IMR-90 (cell line): ENCODE measurements around the gene SCYL3. TPM values are rescaled to one million over a fixed set of nuclear protein-coding genes. Genes with fewer than 3 reads are reported as not detected.

ENCODE experiments used
- ATAC-seq: fragments of 200-7000 bp; cut with Tn5 transposase; 2 replicates; pipeline ENCODE4 v1.9.1; 2020; ENCODE audit warnings: low read depth, mild to moderate bottlenecking, moderate library complexity
- BruUV-seq: library from RNA; stranded (reverse); fragments of 400-500 nt; replicated peaks from 2 replicates; lab custom pipeline; 2021; lab: Mats Ljungman, UMichigan
- CTCF ChIA-PET: fragments of 300-600 bp; formaldehyde crosslinking; extraction: SDS; loops from one replicate; lab custom pipeline; 2021; ENCODE audit warnings: antibody characterized with exemption; lab: Yijun Ruan, JAX
- POLR2A ChIA-PET: fragments of 300-600 bp; sonication (Branson Sonifier 250); formaldehyde crosslinking; loops from one replicate; lab custom pipeline; 2022; ENCODE audit warnings: antibody characterized with exemption; ENCODE audit not compliant: unreplicated experiment; lab: Charles Lee
- DNase-seq: peaks from one replicate; pipeline ENCODE4 v3.0.0; 2013
- H2AFZ ChIP-seq: replicated peaks from 2 replicates; pipeline ENCODE3; 2013; ENCODE audit warnings: low read length, mild to moderate bottlenecking; ENCODE audit not compliant: poor library complexity
- H2AK5ac ChIP-seq: 2 replicates; pipeline ENCODE4 v1.6.1; 2013; ENCODE audit warnings: low read depth, low read length, inconsistent platforms
- H2AK9ac ChIP-seq: replicated peaks from 2 replicates; pipeline ENCODE3; 2013; ENCODE audit warnings: mild to moderate bottlenecking, low read depth, low read length, moderate library complexity; ENCODE audit not compliant: poor library complexity
- H2BK120ac ChIP-seq: 2 replicates; pipeline ENCODE4 v1.6.1; 2013; ENCODE audit warnings: low read depth, low read length, inconsistent platforms
- H2BK15ac ChIP-seq: 3 replicates; pipeline ENCODE4 v1.6.1; 2013; ENCODE audit warnings: low read depth, low read length, inconsistent platforms
- H2BK20ac ChIP-seq: 2 replicates; pipeline ENCODE4 v1.6.1; 2013; ENCODE audit warnings: low read depth, mild to moderate bottlenecking, inconsistent platforms, low read length, moderate library complexity
- H2BK5ac ChIP-seq: 2 replicates; pipeline ENCODE4 v1.6.1; 2013; ENCODE audit warnings: mild to moderate bottlenecking, low read depth, low read length, inconsistent platforms; ENCODE audit not compliant: poor library complexity, severe bottlenecking
- H3K14ac ChIP-seq: replicated peaks from 2 replicates; pipeline ENCODE4 v1.6.1; 2013; ENCODE audit warnings: low read depth, low read length, inconsistent platforms
- H3K18ac ChIP-seq: 2 replicates; pipeline ENCODE4 v1.6.1; 2013; ENCODE audit warnings: low read depth, low read length, control low read depth
- H3K23ac ChIP-seq: 2 replicates; pipeline ENCODE4 v1.6.1; 2013; ENCODE audit warnings: low read depth, low read length, inconsistent platforms
- H3K27ac ChIP-seq: 2 replicates; pipeline ENCODE4 v1.5.1; 2013; ENCODE audit warnings: mild to moderate bottlenecking, control low read depth, low read length; ENCODE audit not compliant: insufficient read depth
- H3K27me3 ChIP-seq: 2 replicates; pipeline ENCODE4 v1.6.1; 2013; ENCODE audit warnings: low read length; ENCODE audit not compliant: control insufficient read depth, insufficient read depth
- H3K36me3 ChIP-seq: 2 replicates; pipeline ENCODE4 v1.6.1; 2013; ENCODE audit warnings: low read length, mixed read lengths; ENCODE audit not compliant: control insufficient read depth, insufficient read depth
- H3K4ac ChIP-seq: 2 replicates; pipeline ENCODE4 v1.6.1; 2013; ENCODE audit warnings: low read depth, low read length, inconsistent platforms
- H3K4me1 ChIP-seq: 2 replicates; pipeline ENCODE4 v1.6.1; 2013; ENCODE audit warnings: low read length, mixed read lengths; ENCODE audit not compliant: control insufficient read depth, insufficient read depth
- H3K4me2 ChIP-seq: 2 replicates; pipeline ENCODE4 v1.6.1; 2013; ENCODE audit warnings: low read depth, mild to moderate bottlenecking, control low read depth, low read length, moderate library complexity
- H3K4me3 ChIP-seq: 2 replicates; pipeline ENCODE4 v1.5.1; 2013; ENCODE audit warnings: low read depth, mild to moderate bottlenecking, control low read depth, low read length, moderate library complexity; ENCODE audit not compliant: insufficient read depth
- H3K56ac ChIP-seq: 2 replicates; pipeline ENCODE4 v1.6.1; 2013; ENCODE audit warnings: low read length, inconsistent platforms; ENCODE audit not compliant: insufficient read depth; ENCODE audit errors: extremely low read depth
- H3K79me1 ChIP-seq, 2 experiments: 2 replicates each; pipeline ENCODE4 v1.6.1; 2013; ENCODE audit warnings: low read length in 2 of 2, inconsistent platforms in 1 of 2, low read depth in 1 of 2
- H3K9ac ChIP-seq: 2 replicates; pipeline ENCODE4 v1.6.1; 2013; ENCODE audit warnings: low read depth, low read length, control low read depth
- H3K9me1 ChIP-seq: 2 replicates; pipeline ENCODE4 v1.6.1; 2013; ENCODE audit warnings: low read length, inconsistent platforms; ENCODE audit not compliant: insufficient read depth
- H3K9me3 ChIP-seq: 2 replicates; pipeline ENCODE4 v1.6.1; 2013; ENCODE audit warnings: low read length; ENCODE audit not compliant: control insufficient read depth, insufficient read depth
- H4K20me1 ChIP-seq: 2 replicates; pipeline ENCODE4 v1.6.1; 2013; ENCODE audit warnings: low read length, inconsistent platforms; ENCODE audit not compliant: insufficient read depth
- H4K5ac ChIP-seq: 2 replicates; pipeline ENCODE4 v1.6.1; 2013; ENCODE audit warnings: mild to moderate bottlenecking, low read depth, low read length, control low read depth
- H4K8ac ChIP-seq, 2 experiments: 2 replicates each; pipeline ENCODE4 v1.6.1; 2013; ENCODE audit warnings: low read depth in 2 of 2, low read length in 2 of 2, control low read depth in 1 of 2, inconsistent platforms in 1 of 2
- H4K91ac ChIP-seq: 2 replicates; pipeline ENCODE4 v1.6.1; 2013; ENCODE audit warnings: low read depth, low read length, inconsistent platforms; ENCODE audit not compliant: insufficient read depth
- BHLHE40 ChIP-seq: fragments of 150-350 bp; IDR thresholded peaks from 2 replicates; pipeline ENCODE4 v1.6.1; 2016; ENCODE audit warnings: mild to moderate bottlenecking, low read depth, low read length
- CEBPB ChIP-seq: IDR thresholded peaks from 2 replicates; pipeline ENCODE4 v1.6.1; 2012; ENCODE audit warnings: low read depth, low read length, improper control_type of control experiment
- CHD1 ChIP-seq: IDR thresholded peaks from 2 replicates; pipeline ENCODE4 v1.6.1; 2012; ENCODE audit warnings: low read depth, low read length, improper control_type of control experiment
- CTCF ChIP-seq: conservative IDR thresholded peaks from 2 replicates; pipeline ENCODE4 v1.5.1; 2012; ENCODE audit warnings: mild to moderate bottlenecking, low read depth, low read length, improper control_type of control experiment
- FOS ChIP-seq: fragments of 150-350 bp; IDR thresholded peaks from 2 replicates; pipeline ENCODE4 v1.6.1; 2016; ENCODE audit warnings: low read depth, low read length
- MAFK ChIP-seq: IDR thresholded peaks from 2 replicates; pipeline ENCODE4 v1.6.1; 2012; ENCODE audit warnings: low read depth, low read length, improper control_type of control experiment
- MAZ ChIP-seq: IDR thresholded peaks from 2 replicates; pipeline ENCODE4 v1.6.1; 2012; ENCODE audit warnings: low read depth, mild to moderate bottlenecking, low read length, improper control_type of control experiment, moderate library complexity, borderline replicate concordance
- MXI1 ChIP-seq: IDR thresholded peaks from 2 replicates; pipeline ENCODE4 v1.6.1; 2012; ENCODE audit warnings: low read depth, mild to moderate bottlenecking, low read length, moderate library complexity, borderline replicate concordance
- NFE2L2 ChIP-seq: fragments of 150-350 bp; IDR thresholded peaks from 2 replicates; pipeline ENCODE4 v1.6.1; 2016; ENCODE audit warnings: low read depth, mild to moderate bottlenecking, low read length
- POLR2A ChIP-seq: IDR thresholded peaks from 2 replicates; pipeline ENCODE4 v1.6.1; 2012; ENCODE audit warnings: mild to moderate bottlenecking, low read depth, low read length
- RAD21 ChIP-seq: IDR thresholded peaks from 2 replicates; pipeline ENCODE4 v1.6.1; 2012; ENCODE audit warnings: low read length, improper control_type of control experiment
- RCOR1 ChIP-seq: IDR thresholded peaks from 2 replicates; pipeline ENCODE4 v1.6.1; 2012; ENCODE audit warnings: mild to moderate bottlenecking, low read length, improper control_type of control experiment; ENCODE audit not compliant: insufficient replicate concordance
- RFX5 ChIP-seq: IDR thresholded peaks from 2 replicates; pipeline ENCODE4 v1.8.0; 2012; ENCODE audit warnings: low read depth, mild to moderate bottlenecking, low read length, moderate library complexity
- SMC3 ChIP-seq: fragments of 150-350 bp; IDR thresholded peaks from 2 replicates; pipeline ENCODE4 v1.6.1; 2016; ENCODE audit warnings: low read depth, mild to moderate bottlenecking, antibody characterized with exemption, low read length, moderate library complexity
- WGBS, 2 experiments: methylation state at CpG; one replicate each; pipeline versions ENCODE4 v1.1.5 to v1.1.7; 2013; ENCODE audit warnings: missing lambda C conversion rate in 2 of 2; ENCODE audit not compliant: insufficient read length in 1 of 2; ENCODE audit errors: extremely low coverage in 2 of 2; 5-methylcytosine and 5-hydroxymethylcytosine counted together
- dilution Hi-C: fragments of 300-500 bp; cut with HindIII; formaldehyde crosslinking; loops from one replicate; pipeline ENCODE4 v1.14.3; 2018; ENCODE audit warnings: low sequenced_read_pairs; ENCODE audit not compliant: unreplicated experiment
- in situ Hi-C: fragments of 300-500 bp; cut with MboI; formaldehyde crosslinking; loops from 3 replicates; pipeline ENCODE4 v1.14.3; 2019; ENCODE audit warnings: low sequenced_read_pairs, inconsistent platforms, mixed read lengths
- intact Hi-C: fragments of 100-400 bp; cut with micrococcal nuclease; formaldehyde crosslinking; loops from 2 replicates; pipeline ENCODE4 v1.10.0; 2022
- polyA plus RNA-seq, 3 experiments: library from polyadenylated mRNA; depleted of rRNA; stranded (reverse); fragments of >200 nt; gene quantifications; 2 replicates each; pipeline ENCODE4 v1.2.3, GENCODE V29; 2012; ENCODE audit warnings: low replicate concordance in 1 of 3
- total RNA-seq: library from RNA; depleted of rRNA; stranded (reverse); fragments of >200 nt; gene quantifications from 2 replicates; pipeline ENCODE4 v1.2.3, GENCODE V29; 2012
- TF ChIP-seq, protein P1 (sequence below): fragments of 150-350 bp; IDR thresholded peaks from 2 replicates; pipeline ENCODE4 v1.6.1; 2017; ENCODE audit warnings: mild to moderate bottlenecking, antibody characterized with exemption, low read length, low read depth
- TF ChIP-seq, protein P2 (sequence below): fragments of 150-350 bp; IDR thresholded peaks from 2 replicates; pipeline ENCODE4 v1.6.1; 2016; ENCODE audit warnings: low read depth, mild to moderate bottlenecking, low read length, moderate library complexity, borderline replicate concordance

SCYL3 gene
- total and polyA plus RNA-seq, 2 of the 4 experiments (the other 2 are of a cell fraction) = 3.9 to 8.4 TPM

GRCh38 chr1:169886931-169887330 lies 6.8 kb downstream of the SCYL3 start:
- POLR2A ChIA-PET = no interaction called here
- BruUV-seq = no TSS peak
- peak overlapping the region; percentile 12 for H2BK5ac ChIP-seq

More at GRCh38 chr1:169886931-169887330, 6.8 kb downstream of the SCYL3 start:
- Histone ChIP-seq H2BK120ac (no peak overlapping the region), H3K4me2 (peak overlapping the region; percentile 31; the same call in 1 of the 2 replicates), H3K14ac (no peak overlapping the region), H3K4me3 (no peak overlapping the region), H3K18ac (no peak overlapping the region), H3K4ac (no peak overlapping the region), H2AK5ac (no peak overlapping the region), H4K20me1 (no peaks in the 10 kb centered on the region; the same call in 1 of the 2 replicates), H3K9me1 (peaks cover 6% of the 10 kb centered on the region; the same call in 1 of the 2 replicates), H3K79me1 (peaks cover 26 to 29% of the 10 kb centered on the region in 2 experiments; a peak in 3 of 4 replicates), H2AK9ac (no peak overlapping the region), H2AFZ (no peak overlapping the region), H2BK20ac (no peak overlapping the region), H4K5ac (no peak overlapping the region), H3K56ac (no peak overlapping the region), H3K9me3 (no peaks in the 10 kb centered on the region), H3K27me3 (no peaks in the 10 kb centered on the region), H3K4me1 (peaks cover 4% of the 10 kb centered on the region), H3K9ac (no peak overlapping the region), H2BK15ac (no peak overlapping the region), H4K91ac (no peak overlapping the region), H3K27ac (no peak overlapping the region), H3K23ac (no peak overlapping the region), H4K8ac (no peak overlapping the region), H3K36me3 (peaks cover 16% of the 10 kb centered on the region)
- DNase-seq = no peak
- dilution Hi-C loops (no loop called here), in situ Hi-C loops (no loop called here), intact Hi-C loops (no loop called here)
- WGBS, 2 experiments = no CpG with 5 or more reads among the region's 2 CpGs
- TF ChIP-seq MAZ (no peak), POLR2A (no peak), RFX5 (no peak), BHLHE40 (no peak), CTCF (no peak), SMC3 (no peak), MAFK (no peak), MXI1 (no peak), CEBPB (no peak), NFE2L2 (no peak), CHD1 (no peak), FOS (no peak), RAD21 (no peak), RCOR1 (no peak)
- TF ChIP-seq, protein P1, sequence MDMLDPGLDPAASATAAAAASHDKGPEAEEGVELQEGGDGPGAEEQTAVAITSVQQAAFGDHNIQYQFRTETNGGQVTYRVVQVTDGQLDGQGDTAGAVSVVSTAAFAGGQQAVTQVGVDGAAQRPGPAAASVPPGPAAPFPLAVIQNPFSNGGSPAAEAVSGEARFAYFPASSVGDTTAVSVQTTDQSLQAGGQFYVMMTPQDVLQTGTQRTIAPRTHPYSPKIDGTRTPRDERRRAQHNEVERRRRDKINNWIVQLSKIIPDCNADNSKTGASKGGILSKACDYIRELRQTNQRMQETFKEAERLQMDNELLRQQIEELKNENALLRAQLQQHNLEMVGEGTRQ = no peak
- TF ChIP-seq, protein P2, sequence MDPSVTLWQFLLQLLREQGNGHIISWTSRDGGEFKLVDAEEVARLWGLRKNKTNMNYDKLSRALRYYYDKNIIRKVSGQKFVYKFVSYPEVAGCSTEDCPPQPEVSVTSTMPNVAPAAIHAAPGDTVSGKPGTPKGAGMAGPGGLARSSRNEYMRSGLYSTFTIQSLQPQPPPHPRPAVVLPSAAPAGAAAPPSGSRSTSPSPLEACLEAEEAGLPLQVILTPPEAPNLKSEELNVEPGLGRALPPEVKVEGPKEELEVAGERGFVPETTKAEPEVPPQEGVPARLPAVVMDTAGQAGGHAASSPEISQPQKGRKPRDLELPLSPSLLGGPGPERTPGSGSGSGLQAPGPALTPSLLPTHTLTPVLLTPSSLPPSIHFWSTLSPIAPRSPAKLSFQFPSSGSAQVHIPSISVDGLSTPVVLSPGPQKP = no peak
- CTCF ChIA-PET = interaction anchor here (0.6 kb wide), 1 partner anchor 875 kb away, joined by 3 read pairs; no protein-coding TSS in a partner anchor
- ATAC-seq = peak; percentile 40
